NCI-H2029 treated with DMSO at 0.1 percent for 48 hours (cell line): Measurements from ENCODE around the gene ABTB1.

Source experiments
- DNase-seq: peaks from one replicate; lab custom pipeline; 2025; lab: John Stamatoyannopoulos, UW

The ABTB1 gene

DNA sequence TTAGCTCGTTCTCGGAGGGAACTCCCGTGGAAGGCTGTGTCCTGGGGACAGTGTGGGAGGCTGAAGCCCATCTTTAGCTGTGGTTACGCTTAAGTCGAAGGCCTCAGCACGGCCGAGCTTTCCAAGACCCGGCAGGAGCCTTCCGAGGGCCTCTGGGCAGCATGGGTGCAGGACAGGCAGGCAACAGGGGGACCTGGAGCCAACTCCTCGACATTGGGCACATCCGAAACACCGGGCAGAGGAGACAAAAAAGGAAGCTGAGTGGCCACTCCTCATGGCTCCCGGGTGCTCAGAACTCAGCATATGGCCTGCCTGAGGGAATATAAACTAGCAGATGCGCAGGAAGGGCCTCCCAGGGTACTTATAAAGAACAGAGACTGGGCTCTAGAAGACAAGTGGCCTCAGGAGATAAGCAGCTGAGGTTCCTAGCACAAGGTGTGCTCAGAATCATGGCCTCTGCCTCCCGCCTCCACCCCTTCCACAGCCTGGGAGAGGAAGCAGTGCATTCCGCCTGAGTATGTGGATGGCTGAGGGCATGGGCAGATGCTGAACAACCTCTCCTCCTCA is 34.1 kb downstream of the ABTB1 start:
- DNase-seq, result no peak

GRCh38 chr3:127707851-127708411 is 35.2 kb downstream of the ABTB1 start:
- DNase-seq, result no peak

GRCh38 chr3:127708837-127709236 is 36.1 kb downstream of the ABTB1 start:
- no peak for DNase-seq

- no peak for DNase-seq
Measured at GRCh38 chr3:127709320-127710060, 36.7 kb downstream of the ABTB1 start.

- DNase-seq, result no peak
Measured at GRCh38 chr3:127710155-127710941, 37.6 kb downstream of the ABTB1 start.

DNA sequence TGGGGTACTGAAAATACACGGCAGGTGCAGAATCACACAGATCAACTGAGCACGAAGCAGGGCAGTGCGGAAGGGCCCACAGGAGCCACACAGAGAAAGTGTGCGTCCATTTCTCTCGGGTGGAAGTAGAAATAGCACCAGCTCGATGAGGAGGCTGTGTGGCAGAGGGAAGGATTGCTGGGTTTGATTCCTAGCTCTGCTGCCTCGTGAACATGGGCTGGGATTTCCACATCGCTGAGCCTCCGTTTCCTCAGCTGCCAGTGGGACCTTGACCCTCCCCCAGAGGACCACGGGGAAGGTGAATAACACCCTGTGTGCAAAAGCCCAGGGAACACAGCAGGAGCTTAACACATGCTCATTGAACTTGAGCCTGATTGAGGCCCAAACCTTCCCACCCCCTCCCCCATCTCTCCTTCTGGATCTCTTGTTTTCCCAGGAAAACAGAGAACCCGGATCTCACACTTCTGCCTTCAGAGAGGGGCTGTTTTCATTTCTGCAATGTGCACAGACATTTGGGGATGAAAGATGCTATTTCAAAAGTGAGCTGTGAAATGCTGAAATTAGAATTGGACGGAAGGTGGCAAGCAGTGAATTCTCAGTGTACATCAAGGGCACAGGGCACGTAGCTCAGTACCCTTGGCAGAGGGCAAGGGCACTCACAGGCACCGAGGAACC is 38.4 kb downstream of the ABTB1 start:
- no peak for DNase-seq

DNA sequence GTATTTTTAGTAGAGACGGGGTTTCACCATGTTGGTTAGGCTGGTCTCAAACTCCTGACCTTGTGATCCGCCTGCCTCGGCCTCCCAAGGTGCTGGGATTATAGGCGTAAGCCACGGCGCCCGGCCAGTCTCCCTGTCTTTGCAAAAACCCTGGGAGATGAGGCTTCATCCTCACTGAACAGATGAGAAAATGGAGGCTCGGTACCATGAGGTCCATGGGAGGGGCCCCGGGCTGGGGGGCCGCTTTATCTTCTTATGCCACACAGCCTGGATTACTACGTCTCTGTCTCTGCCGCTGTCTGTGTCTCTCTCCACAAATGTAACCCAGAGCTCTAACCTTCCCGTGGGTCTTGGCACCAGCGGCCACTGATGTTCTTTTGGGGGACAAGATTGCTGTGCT is 39.1 kb downstream of the ABTB1 start:
- DNase-seq, result no peak

GRCh38 chr3:127712461-127712860 is 39.7 kb downstream of the ABTB1 start:
- no peak for DNase-seq

- DNase-seq, result no peak
Measured at GRCh38 chr3:127712881-127713771, 40.4 kb downstream of the ABTB1 start.

- peak; percentile 44 for DNase-seq
Measured at GRCh38 chr3:127714125-127714571, 41.4 kb downstream of the ABTB1 start.

GRCh38 chr3:127714866-127715265 is 42.1 kb downstream of the ABTB1 start:
- DNase-seq, result no peak

DNA sequence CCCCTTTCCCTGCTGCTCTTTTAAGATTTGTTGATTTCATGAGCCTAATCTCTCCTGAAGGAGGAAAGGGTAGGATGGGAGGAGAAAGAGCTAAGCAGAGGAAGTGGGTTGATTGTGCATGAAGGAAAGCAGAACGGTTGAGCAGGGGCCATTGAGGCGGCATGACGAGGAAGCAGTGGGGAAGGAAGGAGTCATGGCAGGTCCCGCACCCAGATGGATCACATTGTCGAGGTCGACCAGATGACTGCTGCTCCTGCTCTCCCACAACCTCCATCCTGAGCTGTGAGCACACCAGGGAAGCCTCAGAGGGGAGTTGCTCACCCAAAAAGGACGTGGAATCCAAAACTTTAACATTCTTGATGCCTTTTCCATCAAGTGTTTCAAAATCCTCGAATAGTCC is 42.8 kb downstream of the ABTB1 start:
- no peak for DNase-seq

DNA sequence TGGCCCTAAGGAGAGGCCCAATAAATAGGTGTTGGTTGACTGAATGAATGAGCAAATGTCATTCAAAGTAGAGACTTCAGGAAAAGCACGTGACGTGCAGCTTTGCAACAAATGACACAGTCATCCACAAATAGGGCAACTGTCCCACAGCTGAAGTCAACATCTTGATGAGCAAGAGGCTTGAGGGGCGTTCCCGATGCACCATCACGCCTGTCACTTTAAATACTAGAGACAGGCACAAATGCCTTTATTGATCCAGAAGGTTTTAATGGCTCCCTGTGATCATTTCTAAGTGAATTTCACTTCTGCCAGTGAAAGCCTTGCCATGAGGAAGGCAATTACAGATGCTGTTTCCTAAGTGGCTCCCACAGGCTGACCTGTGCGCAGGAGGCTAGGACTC is 43.6 kb downstream of the ABTB1 start:
- DNase-seq, result no peak

GRCh38 chr3:127717357-127718244 is 44.8 kb downstream of the ABTB1 start:
- DNase-seq, result no peak

DNA sequence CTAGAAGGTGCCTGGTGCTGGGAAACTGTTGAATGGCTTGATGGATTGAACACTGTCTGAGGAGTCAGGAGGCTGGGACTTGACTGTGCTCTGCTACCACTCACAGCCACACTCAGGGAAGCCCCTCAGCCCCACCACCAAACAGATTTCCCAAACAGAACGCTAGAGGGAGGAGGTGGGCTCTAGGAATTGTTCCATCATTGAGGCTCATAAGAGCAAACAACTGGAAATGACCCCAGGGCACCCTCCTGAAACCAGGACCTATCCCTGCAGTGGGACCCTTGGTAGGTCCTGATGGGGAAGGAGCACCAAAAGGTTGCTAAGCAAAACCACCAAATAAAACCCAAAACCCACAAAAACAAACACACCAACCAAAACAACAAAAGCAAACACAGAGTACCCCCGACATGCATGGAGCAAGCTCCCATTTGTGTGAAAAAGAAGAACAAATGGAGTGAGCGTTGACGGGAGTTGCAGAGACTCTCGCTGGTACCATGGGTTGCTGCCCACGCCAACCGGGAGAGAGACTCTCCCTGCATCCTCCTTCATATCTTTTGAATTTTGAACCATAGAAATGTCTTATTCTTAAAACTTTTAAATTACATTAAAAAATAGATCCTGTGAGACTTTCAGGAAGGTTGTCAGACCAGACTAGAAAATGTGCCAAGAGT is 45.6 kb downstream of the ABTB1 start:
- no peak for DNase-seq

DNA sequence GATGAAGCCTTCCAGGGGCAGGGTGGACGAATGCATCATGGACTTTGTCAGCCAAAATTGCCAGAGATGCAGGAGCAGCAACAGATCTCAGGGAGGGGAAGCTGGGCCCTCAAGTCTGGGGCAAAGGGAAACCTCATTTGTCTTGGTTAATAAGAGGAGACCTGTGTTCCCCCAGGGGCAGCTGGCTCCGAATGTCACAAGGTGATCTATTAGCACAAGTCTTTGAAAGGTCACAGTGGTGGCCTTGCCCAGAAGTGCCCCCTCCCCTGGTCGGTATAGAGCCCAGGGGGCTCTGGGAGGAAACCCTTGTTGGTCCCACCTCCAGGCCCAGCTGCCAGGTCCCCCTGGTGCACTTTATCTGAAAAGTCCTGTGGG is 46.2 kb downstream of the ABTB1 start:
- DNase-seq, result no peak

DNA sequence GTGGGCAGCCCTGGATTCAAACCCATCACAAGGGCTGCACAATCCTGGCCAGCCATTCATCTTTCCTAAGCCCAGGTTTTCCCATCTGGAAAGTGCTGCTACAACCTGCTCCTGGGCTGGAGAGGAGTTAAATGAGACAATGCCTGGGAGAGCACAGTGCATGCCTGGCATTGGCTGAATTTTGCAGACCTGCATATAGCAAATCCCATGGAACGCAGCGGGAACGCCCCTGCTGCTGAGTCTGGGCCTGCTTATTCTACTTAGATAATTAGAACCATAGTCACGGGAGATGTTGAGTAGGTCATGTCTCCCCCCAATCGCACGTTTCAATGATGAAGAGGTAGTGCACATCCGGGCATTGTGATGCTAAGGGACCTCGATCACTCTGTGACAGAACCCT is 46.6 kb downstream of the ABTB1 start:
- DNase-seq, result no peak

DNA sequence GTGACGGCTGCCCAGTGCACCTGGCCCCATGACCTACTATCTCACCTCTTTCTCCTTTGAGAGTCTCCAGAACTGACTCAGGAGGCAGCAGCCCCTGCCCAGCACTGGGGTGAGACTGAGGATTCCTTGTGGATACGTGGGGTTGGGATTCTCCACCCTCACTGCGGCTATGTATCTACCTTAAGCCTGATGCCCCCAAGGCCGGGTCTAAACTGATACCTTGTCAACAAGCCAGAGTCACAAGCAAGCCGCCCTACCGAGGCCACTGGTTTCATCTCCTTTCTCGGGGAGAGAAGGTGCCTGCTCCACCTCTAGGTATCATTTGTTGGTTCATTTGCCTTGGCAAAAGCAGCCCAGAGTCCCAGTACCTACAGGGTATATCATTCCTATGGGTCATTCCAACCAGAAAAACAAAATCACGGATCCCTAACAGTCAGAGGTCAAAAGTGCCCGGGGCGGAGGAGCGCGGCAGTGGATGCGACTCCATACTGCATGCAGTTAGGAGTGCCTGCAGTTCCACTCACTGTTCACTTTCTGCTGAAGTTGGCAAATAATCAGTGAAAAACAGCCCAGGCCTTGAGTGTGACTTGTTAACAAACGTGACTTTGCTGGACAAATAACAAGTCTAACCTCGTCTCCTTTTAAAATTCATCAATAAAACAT is 47.5 kb downstream of the ABTB1 start:
- DNase-seq, result no peak
